Neural cell (in vitro differentiated cells): ENCODE results near the gene SMAD5.

Experiments used
- CTCF ChIP-seq: fragments of 450-650 bp; IDR thresholded peaks from 2 replicates; pipeline ENCODE4 v1.5.1; 2014; ENCODE audit warnings: antibody characterized with exemption, mild to moderate bottlenecking, moderate library complexity; ENCODE audit not compliant: poor library complexity, severe bottlenecking
- EP300 ChIP-seq: fragments of 450-650 bp; conservative IDR thresholded peaks from 2 replicates; pipeline ENCODE4 v1.6.1; 2014; ENCODE audit warnings: antibody characterized with exemption, mild to moderate bottlenecking, moderate library complexity; ENCODE audit not compliant: poor library complexity, severe bottlenecking
- EZH2 ChIP-seq: fragments of 200-600, 300-800 bp; shearing (Covaris generic), sonication (generic); IDR thresholded peaks from 2 replicates; pipeline ENCODE4 v1.6.1; 2014; ENCODE audit warnings: antibody characterized with exemption, low read length, borderline replicate concordance, mild to moderate bottlenecking; ENCODE audit not compliant: insufficient read depth, poor library complexity, severe bottlenecking
- POLR2AphosphoS5 ChIP-seq: IDR thresholded peaks from 2 replicates; pipeline ENCODE4 v1.6.1; 2012

GRCh38 chr5:136169218-136169617, 36.6 kb downstream of the SMAD5 start:
- TF ChIP-seq CTCF (no peak), POLR2AphosphoS5 (no peak), EP300 (no peak), EZH2 (no peak)
